Vagina (tissue), 2 donors: Measurements from ENCODE around the gene TRAPPC10. TPM values are rescaled to one million over a fixed set of nuclear protein-coding genes. Genes with fewer than 3 reads are reported as not detected.
"Not testable (repeated sequence)": the region's sequence is repeated elsewhere in the genome, so short reads cannot be mapped to it uniquely, and the experiment has no call there.

Source experiments
- DNase-seq, 2 donors: peaks; one replicate each; pipeline ENCODE4 v3.0.0-alpha.2; 2017; ENCODE audit errors: extremely low spot score in 2 of 2
- H3K27ac ChIP-seq: fragments of 200-600 bp; sonication (generic); one replicate; pipeline ENCODE4 v1.5.1; 2019
- H3K27me3 ChIP-seq: fragments of 200-600 bp; sonication (generic); one replicate; pipeline ENCODE4 v1.5.1; 2019
- H3K36me3 ChIP-seq, 2 donors: fragments of 200-600 bp; sonication (generic); one replicate each; pipeline ENCODE4 v1.5.1; 2017 to 2019
- H3K4me1 ChIP-seq: fragments of 200-600 bp; sonication (generic); one replicate; pipeline ENCODE4 v1.5.1; 2019
- H3K4me3 ChIP-seq, 2 donors: fragments of 200-600 bp; sonication (generic); 1 replicate in 1 of 2; 2 replicates in 1 of 2; pipeline ENCODE4 v1.5.1; 2016 to 2019
- H3K9me3 ChIP-seq: fragments of 200-600 bp; sonication (generic); one replicate; pipeline ENCODE4 v1.5.1; 2019
- intact Hi-C: fragments of 100-400 bp; cut with DNase I; formaldehyde crosslinking; loops from one replicate; pipeline ENCODE4 v1.15.1; 2023
- small RNA-seq: library from RNA; depleted of rRNA; stranded (forward); fragments of <200 nt; gene quantifications from one replicate; pipeline ENCODE3, GENCODE V24; 2016
- total RNA-seq: library from RNA; depleted of rRNA; stranded (reverse); fragments of >200 nt; gene quantifications from one replicate; pipeline ENCODE4 v1.2.3, GENCODE V29; 2016

The TRAPPC10 gene
- total RNA-seq, 1 donor from 2014 or later, result 22.6 TPM

- DNase-seq, result not testable (repeated sequence)
Measured at GRCh38 chr21:44145616-44146015, 133.5 kb downstream of the TRAPPC10 start.

DNA sequence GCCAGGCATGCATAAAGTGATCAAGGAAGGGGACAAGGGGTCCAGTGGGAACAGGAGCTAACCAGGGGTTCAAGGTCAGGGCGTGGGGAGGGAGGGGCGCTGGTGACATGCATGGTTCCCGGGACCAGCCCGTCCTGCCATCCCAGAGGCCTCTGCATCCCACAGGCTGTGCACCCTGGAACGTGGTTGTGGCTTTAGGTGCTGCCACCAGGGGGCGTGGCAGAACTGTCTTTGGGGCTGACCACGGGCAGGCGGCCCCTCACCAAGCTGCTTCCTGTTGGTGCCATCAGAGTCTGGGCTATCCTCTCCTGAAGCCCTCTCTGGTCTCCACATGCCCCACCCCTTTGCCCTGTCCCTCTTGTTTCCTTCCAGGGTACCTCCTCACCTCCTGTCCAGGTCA is 135.0 kb downstream of the TRAPPC10 start:
- H3K9me3 ChIP-seq, intact Hi-C loops, H3K27me3 ChIP-seq, DNase-seq, H3K4me3 ChIP-seq, H3K4me1 ChIP-seq, H3K36me3 ChIP-seq, H3K27ac ChIP-seq: not testable (repeated sequence)

More at GRCh38 chr21:44145616-44146015, 133.5 kb downstream of the TRAPPC10 start:
- H3K9me3 ChIP-seq, H3K36me3 ChIP-seq, H3K4me1 ChIP-seq, H3K4me3 ChIP-seq, H3K27ac ChIP-seq, intact Hi-C loops, H3K27me3 ChIP-seq: not testable (repeated sequence)

GRCh38 chr21:44150255-44150654 is 138.1 kb downstream of the TRAPPC10 start:
- H3K4me3 ChIP-seq, DNase-seq, H3K27ac ChIP-seq, H3K4me1 ChIP-seq, H3K9me3 ChIP-seq, intact Hi-C loops, H3K36me3 ChIP-seq, H3K27me3 ChIP-seq: not testable (repeated sequence)

DNA sequence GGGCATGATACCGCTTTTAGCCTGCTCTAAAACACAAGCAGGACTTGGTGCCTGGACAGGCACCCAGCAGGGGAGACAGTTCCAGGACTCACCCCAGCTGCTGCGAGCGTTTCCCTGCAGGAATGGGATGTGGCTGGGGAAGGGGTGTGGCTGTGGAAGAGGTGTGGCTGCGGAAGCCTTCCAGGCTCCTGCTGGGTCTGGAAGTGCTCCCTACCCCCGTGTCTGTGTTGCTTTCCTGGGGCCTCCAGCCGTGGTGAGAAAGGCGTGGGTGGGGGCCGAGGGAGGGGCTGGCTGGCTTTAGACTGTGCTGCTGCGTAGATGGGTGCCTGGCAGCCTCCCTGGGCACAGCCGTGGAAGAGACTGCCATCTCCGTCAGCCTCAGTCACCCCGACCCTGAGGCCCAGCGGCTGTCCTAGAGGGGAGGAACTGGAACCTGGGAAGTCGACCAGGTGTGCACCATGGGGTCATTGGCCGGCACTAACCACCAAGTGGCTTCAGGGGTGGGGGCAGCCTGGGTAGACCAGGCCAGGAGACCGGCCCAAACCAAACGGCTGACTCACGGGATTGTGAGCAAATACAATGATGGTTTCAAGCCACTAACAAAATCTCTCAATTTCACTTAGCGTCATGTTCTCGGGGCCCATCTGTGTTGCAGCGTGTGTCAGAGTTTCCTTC is 141.2 kb downstream of the TRAPPC10 start:
- H3K4me1 ChIP-seq, intact Hi-C loops, H3K4me3 ChIP-seq, H3K27ac ChIP-seq, DNase-seq, H3K36me3 ChIP-seq, H3K9me3 ChIP-seq, H3K27me3 ChIP-seq: not testable (repeated sequence)

- H3K27me3 ChIP-seq, H3K27ac ChIP-seq, DNase-seq, H3K36me3 ChIP-seq, H3K4me3 ChIP-seq, H3K4me1 ChIP-seq, H3K9me3 ChIP-seq, intact Hi-C loops: not testable (repeated sequence)
Measured at GRCh38 chr21:44153889-44154228, 141.8 kb downstream of the TRAPPC10 start.

GRCh38 chr21:44154816-44155230 is 142.7 kb downstream of the TRAPPC10 start:
- H3K4me3 ChIP-seq, H3K4me1 ChIP-seq, H3K27ac ChIP-seq, H3K36me3 ChIP-seq, intact Hi-C loops, H3K27me3 ChIP-seq, H3K9me3 ChIP-seq, DNase-seq: not testable (repeated sequence)

- H3K36me3 ChIP-seq, H3K4me1 ChIP-seq, H3K4me3 ChIP-seq, intact Hi-C loops, H3K27ac ChIP-seq, H3K9me3 ChIP-seq, H3K27me3 ChIP-seq, DNase-seq: not testable (repeated sequence)
Measured at GRCh38 chr21:44155231-44155993, 143.3 kb downstream of the TRAPPC10 start.

DNA sequence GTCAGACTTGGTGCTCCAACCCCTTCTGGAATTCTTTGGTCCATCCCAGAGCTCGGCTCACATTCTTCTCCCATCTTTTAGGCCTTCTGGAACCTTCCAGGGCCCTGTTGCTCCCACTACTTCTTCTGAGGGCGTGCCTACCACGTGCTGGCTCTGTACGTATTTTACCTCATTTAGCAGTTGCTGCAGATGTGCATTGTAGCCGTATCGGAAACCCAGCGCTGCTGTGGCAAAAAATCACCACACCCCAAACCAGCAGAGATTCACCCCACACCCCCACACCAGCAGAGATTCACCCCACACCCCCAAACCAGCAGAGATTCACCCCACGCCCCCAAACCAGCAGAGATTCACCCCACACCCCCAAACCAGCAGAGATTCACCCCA is 143.9 kb downstream of the TRAPPC10 start:
- DNase-seq, H3K27ac ChIP-seq, intact Hi-C loops, H3K36me3 ChIP-seq, H3K9me3 ChIP-seq, H3K4me1 ChIP-seq, H3K27me3 ChIP-seq, H3K4me3 ChIP-seq: not testable (repeated sequence)

Small RNA genes within 50 kb of the gene (small RNA-seq; reads per million reads assigned to genes)
- gene RNU6-1150P, result not detected

Other genes starting within 250 kb of the TRAPPC10 start
- 173 TPM for gene CSTB, start 236.0 kb upstream of the TRAPPC10 start, total RNA-seq
- 18.2 TPM for gene RRP1, start 222.7 kb upstream of the TRAPPC10 start, total RNA-seq
- gene AGPAT3, start 147.1 kb upstream of the TRAPPC10 start, total RNA-seq, result 34.4 TPM
- 20.4 TPM for gene PWP2, start 95.1 kb downstream of the TRAPPC10 start, total RNA-seq
- 12.0 TPM for gene GATD3, start 121.4 kb downstream of the TRAPPC10 start, total RNA-seq
- 6.4 TPM for gene ICOSLG, start 228.6 kb downstream of the TRAPPC10 start, total RNA-seq
- gene DNMT3L, start 249.6 kb downstream of the TRAPPC10 start, total RNA-seq, result not detected